Measurements from ENCODE around the gene ELF1.

The ELF1 gene

GRCh38 chr13:41007744-41008128, 11.4 kb downstream of the ELF1 start:
- Histone ChIP-seq H3K79me2 (ENCODE audit: insufficient read depth, low read length) (peaks cover 94% of the 10 kb centered on the region), H4K20me1 (ENCODE audit: insufficient read depth, low read length, poor library complexity, severe bottlenecking) (peaks cover 59% of the 10 kb centered on the region), H3K4me2 (ENCODE audit: low read depth, low read length, poor library complexity, severe bottlenecking) (peak overlapping the region; percentile 92), H3K4me1 (ENCODE audit: insufficient read depth, low read length, poor library complexity, severe bottlenecking) (peaks cover 74% of the 10 kb centered on the region), H3K4me3 (ENCODE audit: low read length, poor library complexity, severe bottlenecking) (peak overlapping the region; percentile 96), H3K36me3 (ENCODE audit: insufficient read depth, low read length) (peaks cover 20% of the 10 kb centered on the region; the same call in 1 of the 2 replicates), H2AFZ (ENCODE audit: low read length) (no peak overlapping the region), H3K9me3 (ENCODE audit: insufficient read depth, low read depth, low read length) (no peaks in the 10 kb centered on the region), H3F3A (ENCODE audit: low read depth) (peaks cover 19% of the 10 kb centered on the region), H3K9ac (ENCODE audit: low read depth, low read length, poor library complexity, severe bottlenecking) (peak overlapping the region; percentile 93), H3K27me3 (ENCODE audit: insufficient read depth, low read length, poor library complexity, severe bottlenecking) (no peaks in the 10 kb centered on the region), H3K9me2 (replicated peaks; ENCODE audit: low read depth, low read length) (no peaks in the 10 kb centered on the region)
- TF ChIP-seq EZH2phosphoT487 (IDR thresholded peaks at IDR 0.05; ENCODE audit: borderline replicate concordance), result no peak
- TF ChIP-seq CTCF (conservative IDR thresholded peaks at IDR 0.05; ENCODE audit: low read length), result no peak

DNA sequence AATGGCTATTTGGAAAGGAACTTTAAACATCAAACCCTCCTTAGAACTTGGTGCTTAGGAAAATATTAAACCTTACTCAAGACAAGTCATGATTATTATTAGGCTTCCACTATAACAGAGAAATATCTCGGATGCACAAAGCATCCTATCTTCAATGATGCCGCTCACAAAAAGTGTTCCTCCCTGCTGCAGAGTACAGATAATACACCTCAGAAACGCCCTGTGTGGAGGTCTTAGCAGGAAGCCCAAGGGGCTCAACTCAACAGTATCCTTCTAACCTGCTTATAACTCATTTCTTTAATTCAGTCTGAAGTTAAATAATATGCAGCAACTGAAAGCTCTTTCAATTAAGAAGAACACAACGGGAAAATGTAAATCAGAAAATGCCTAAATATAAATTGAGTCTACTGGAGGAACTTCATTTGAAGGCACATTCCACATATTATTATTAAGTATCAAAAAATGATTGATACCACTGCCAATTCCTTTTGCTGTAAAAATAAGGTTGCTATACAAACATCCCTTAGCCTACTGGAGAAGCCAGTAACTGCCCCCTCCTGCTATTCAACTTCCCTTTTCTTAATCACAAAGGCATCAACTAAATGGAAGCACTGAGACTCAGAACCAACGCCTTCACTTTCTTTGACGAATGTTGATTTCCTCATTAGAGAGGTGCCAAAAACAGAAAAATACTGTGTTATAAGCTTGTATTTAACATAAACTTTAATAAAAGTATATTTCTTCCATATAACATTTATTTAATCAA, 12.0 kb downstream of the ELF1 start:
- Histone ChIP-seq H3K9me3 (ENCODE audit: insufficient read depth, low read depth, low read length) (no peaks in the 10 kb centered on the region), H3F3A (ENCODE audit: low read depth) (peaks cover 19% of the 10 kb centered on the region), H3K79me2 (ENCODE audit: insufficient read depth, low read length) (peaks cover 94% of the 10 kb centered on the region), H3K4me2 (ENCODE audit: low read depth, low read length, poor library complexity, severe bottlenecking) (peak overlapping the region; percentile 92), H3K9me2 (replicated peaks; ENCODE audit: low read depth, low read length) (no peaks in the 10 kb centered on the region), H2AFZ (ENCODE audit: low read length) (no peak overlapping the region), H3K27me3 (ENCODE audit: insufficient read depth, low read length, poor library complexity, severe bottlenecking) (no peaks in the 10 kb centered on the region), H3K4me3 (ENCODE audit: low read length, poor library complexity, severe bottlenecking) (peak overlapping the region; percentile 96), H3K4me1 (ENCODE audit: insufficient read depth, low read length, poor library complexity, severe bottlenecking) (peaks cover 72% of the 10 kb centered on the region), H3K9ac (ENCODE audit: low read depth, low read length, poor library complexity, severe bottlenecking) (peak overlapping the region; percentile 93), H3K36me3 (ENCODE audit: insufficient read depth, low read length) (peaks cover 20% of the 10 kb centered on the region; the same call in 1 of the 2 replicates), H4K20me1 (ENCODE audit: insufficient read depth, low read length, poor library complexity, severe bottlenecking) (peaks cover 58% of the 10 kb centered on the region)
- no peak for TF ChIP-seq CTCF (conservative IDR thresholded peaks at IDR 0.05; ENCODE audit: low read length)
- TF ChIP-seq EZH2phosphoT487 (IDR thresholded peaks at IDR 0.05; ENCODE audit: borderline replicate concordance), result no peak

- Histone ChIP-seq H4K20me1 (ENCODE audit: insufficient read depth, low read length, poor library complexity, severe bottlenecking) (peaks cover 58% of the 10 kb centered on the region), H3K9me3 (ENCODE audit: insufficient read depth, low read depth, low read length) (no peaks in the 10 kb centered on the region), H3K9me2 (replicated peaks; ENCODE audit: low read depth, low read length) (no peaks in the 10 kb centered on the region), H3K4me3 (ENCODE audit: low read length, poor library complexity, severe bottlenecking) (peak overlapping the region; percentile 96), H2AFZ (ENCODE audit: low read length) (no peak overlapping the region), H3F3A (ENCODE audit: low read depth) (peaks cover 19% of the 10 kb centered on the region), H3K4me2 (ENCODE audit: low read depth, low read length, poor library complexity, severe bottlenecking) (peak overlapping the region; percentile 92), H3K4me1 (ENCODE audit: insufficient read depth, low read length, poor library complexity, severe bottlenecking) (peaks cover 72% of the 10 kb centered on the region), H3K9ac (ENCODE audit: low read depth, low read length, poor library complexity, severe bottlenecking) (peak overlapping the region; percentile 93), H3K27me3 (ENCODE audit: insufficient read depth, low read length, poor library complexity, severe bottlenecking) (no peaks in the 10 kb centered on the region), H3K36me3 (ENCODE audit: insufficient read depth, low read length) (peaks cover 18% of the 10 kb centered on the region), H3K79me2 (ENCODE audit: insufficient read depth, low read length) (peaks cover 94% of the 10 kb centered on the region)
- no peak for TF ChIP-seq EZH2phosphoT487 (IDR thresholded peaks at IDR 0.05; ENCODE audit: borderline replicate concordance)
- no peak for TF ChIP-seq CTCF (conservative IDR thresholded peaks at IDR 0.05; ENCODE audit: low read length)
Observed at GRCh38 chr13:41006306-41006705, 12.8 kb downstream of the ELF1 start.
